GM19452 (cell line): ENCODE results near the gene SOD3.

Experiments
- ATAC-seq: cut with Tn5 transposase; IDR thresholded peaks from one replicate; pipeline ENCODE4 v1.9.1; 2021; ENCODE audit not compliant: unreplicated experiment

SOD3 gene

DNA sequence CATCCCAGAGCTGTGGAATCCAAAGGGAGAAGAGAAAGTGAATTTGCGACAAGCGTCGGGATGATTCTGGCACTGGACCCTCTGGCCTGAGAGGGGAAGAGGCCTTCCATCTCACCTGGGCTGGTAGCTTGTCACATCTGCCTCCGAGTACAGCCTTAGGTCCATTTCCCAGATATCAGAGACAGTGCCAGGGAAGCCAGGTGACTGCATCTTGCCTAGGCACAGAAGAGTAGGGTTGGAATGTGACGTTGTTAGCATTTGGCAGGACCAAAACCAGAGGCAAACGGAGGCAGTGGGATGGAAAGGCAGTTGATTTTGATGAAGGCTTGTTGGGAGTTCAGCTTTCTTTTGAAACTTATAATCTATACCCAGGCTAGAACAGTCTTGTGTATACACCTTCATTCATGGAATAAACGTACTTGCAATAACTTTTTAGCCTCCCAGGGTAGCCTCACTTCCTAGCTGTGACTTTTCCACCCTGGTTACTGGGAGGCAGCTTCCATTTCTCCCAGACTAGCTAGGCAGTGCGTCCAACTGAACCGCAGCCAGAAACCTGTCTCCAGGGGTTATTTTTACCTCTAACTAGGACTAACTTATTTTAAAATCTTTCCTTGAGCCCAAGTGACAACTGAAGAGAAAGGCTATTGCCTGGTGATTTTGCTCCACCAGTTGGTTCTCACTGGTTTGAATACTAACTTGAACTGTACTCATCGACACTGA, 5.9 kb downstream of the SOD3 start:
- no peak for ATAC-seq

DNA sequence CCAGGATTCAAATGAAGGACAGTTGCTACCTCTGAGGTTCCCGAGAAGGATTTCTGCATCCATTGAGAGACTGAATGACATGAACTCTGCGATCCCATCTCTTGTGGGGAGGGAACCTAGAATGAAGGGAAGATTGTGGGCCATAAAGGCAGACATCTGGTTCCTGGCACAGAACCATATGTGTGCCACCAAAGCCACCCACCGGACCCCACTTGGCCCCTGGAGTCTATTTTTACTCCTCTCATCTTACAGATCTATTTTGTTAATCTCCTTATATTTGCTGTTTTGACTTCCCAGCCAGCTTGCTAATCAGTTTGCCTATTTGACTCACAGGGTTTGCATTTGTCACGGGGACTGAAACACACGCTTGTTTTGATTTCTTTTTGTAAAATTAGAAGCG, 7.3 kb downstream of the SOD3 start:
- no peak for ATAC-seq

DNA sequence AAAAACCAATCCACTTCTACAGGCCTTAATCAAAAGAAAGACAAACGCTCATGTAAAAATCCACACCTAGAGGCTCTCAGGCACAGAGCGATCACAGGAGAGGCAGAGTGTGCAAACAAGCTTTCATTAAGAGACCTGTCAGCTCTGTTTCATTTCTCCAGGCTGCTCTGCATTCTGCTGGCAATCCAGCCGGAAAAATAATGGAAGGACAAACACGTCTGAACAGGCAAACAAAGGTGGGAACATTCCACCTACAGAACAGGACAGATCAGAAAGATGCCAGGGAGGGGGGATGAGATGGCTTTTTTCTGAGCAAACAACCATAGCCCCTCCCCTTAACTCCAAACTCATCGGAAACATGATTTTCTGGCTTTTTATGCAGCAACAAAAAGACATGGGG, 9.7 kb downstream of the SOD3 start:
- no peak for ATAC-seq

DNA sequence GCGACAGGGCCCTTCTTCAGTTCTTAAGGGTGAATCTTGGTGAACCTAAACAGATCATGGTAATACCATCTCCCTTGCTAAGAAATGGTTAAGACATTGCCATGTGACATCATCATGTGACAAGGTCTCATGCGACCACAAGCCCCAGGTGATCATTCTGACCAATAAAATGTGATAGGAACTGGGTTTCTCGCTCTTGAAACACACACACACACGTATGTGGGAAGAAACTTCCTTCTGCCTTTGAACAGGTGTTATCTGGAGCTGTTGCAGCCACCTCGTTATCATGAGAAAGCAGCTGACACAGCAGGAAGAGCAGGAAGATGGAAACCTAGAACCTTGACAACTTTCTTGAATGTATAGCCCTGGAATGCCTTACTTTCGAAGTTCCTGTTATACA, 10.2 kb downstream of the SOD3 start:
- no peak for ATAC-seq

DNA sequence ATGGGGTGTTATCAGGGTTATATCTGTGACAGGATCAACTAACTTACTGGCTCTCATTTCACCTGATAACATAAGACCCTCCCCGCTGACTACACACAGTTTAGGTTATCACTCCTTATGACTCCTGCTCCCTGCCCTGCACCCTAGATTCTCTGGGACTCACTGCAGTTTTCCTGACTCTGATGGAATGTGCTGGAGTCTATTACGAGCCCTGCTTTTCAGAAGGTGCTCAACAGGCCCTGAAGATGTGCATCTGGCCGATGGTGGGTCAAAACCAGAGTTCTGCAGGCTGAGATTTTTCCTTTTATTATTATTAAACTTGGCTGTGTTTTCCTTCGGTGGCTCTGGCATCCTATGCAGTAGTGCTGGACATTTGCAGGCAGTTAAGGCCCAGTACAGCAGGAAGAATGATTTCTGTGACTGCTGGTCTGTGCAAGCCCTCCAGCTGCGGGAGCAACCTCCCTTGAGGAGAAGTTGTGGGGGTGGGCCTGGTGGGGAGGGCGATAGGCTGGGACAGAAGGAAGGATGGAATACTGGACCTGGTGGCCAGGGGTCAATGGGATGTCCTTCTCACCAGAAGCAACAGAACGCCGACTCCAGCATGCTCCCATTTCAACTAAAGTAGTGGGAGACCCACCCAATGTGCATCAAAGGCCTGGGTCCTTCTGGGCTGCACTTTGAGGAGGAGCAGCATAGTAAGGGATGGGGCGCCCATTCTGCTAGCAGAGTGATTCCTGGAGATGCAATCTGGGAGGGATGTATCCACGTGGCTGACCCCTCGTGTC, 11.0 kb downstream of the SOD3 start:
- ATAC-seq, result no peak

DNA sequence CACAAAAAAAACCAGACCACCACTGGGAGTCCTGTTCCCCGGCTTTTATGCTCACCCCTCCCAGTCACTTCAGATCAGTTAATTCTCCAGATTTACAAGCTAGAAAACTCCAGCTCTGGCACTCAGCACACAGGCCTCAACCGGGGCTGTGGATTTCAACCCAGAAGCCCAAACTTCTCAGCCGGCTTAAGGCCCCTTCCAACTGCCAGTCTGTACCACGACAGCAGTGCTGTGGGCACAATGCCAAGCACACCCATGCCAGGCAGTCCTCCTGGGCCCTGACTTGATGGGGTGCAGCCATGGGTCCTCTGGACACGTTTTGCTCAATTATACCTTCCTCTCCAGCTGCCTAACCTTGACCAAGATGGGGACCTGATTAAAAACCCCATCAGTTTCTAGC, 12.2 kb downstream of the SOD3 start:
- no peak for ATAC-seq

DNA sequence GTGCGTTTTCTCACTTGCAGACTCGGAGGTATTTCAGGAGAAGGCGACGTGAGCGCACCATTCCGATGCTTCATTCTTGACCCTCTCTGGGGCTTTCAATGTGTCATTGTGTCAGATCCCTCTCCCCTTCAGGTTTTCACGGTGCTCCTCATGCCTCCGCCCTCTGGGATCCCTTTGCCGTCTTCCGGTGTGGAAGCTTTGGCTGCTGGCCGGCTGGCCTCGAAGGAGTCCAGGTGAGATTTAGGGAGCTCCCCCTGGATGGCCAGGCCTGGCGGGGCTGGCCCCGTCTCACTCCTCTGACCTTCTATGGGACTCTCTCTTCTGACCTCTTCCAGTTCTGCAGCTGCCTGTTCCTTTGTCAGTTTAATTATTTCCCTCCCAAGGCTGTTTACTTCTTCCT, 12.9 kb downstream of the SOD3 start:
- ATAC-seq, result no peak

DNA sequence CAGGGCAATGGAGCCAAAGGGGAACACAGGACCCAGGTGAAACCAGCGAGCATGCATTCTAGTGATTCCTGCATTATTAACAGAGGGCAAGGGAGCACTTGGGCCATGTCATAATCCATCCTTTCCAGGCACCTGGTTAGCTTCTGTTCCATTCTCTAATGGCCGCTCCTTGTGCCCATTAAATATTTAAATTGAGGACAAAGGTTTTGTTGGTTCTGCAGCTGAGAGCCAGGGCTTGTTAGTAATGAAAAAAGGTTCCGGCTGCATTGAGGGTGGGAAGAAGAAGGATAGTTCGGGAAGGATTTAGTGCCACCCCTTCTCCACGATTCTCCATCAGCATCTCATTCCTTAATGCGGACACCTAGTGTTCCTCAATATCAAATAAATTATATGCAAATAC, 13.6 kb downstream of the SOD3 start:
- ATAC-seq, result no peak

DNA sequence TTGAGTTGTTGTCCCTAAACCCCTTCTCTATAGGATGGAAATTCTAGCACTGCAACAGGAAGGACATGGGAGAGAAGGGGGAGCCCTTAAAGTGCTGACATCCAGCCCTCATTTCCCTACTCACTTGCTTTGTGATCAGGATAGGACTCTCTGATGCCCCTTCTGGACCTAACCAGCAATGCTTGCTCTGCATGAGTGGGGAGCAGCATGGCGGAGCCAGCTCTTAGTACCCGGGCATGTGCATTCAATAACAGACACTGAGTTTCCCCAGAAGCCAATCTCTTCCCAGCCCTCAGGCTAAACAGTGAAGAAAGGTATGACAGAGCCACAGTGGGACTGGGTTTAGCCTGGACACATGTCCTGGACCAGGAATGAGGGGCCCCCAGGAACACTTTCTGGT, 14.0 kb downstream of the SOD3 start:
- ATAC-seq, result no peak

DNA sequence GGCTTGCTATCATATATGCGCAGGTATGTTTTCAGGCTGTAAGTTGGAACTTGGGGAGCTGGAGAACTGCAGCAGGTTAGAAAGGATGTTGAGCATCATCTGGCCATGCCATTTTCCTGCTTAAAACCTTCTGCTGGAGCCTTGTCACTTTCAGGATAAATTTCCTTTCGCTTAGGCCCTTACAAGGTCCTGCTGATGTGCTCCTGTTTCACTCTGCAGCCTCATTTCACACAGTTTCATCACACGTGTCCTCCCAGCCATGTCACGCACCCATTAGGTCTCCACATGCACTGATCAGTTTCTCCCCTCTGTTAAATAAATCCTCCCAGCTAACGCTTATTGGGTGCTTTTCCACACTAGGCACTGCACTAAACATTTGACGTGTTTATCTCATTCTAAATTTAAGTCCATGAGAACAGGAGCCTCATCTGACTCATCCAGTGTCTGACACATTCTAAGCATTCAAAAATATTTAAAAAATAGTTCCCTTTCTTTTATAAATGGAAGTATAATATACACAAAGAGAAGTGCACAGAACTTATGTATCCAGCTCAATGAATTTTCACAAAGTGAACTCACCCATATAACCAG, 14.5 kb downstream of the SOD3 start:
- ATAC-seq, result no peak

DNA sequence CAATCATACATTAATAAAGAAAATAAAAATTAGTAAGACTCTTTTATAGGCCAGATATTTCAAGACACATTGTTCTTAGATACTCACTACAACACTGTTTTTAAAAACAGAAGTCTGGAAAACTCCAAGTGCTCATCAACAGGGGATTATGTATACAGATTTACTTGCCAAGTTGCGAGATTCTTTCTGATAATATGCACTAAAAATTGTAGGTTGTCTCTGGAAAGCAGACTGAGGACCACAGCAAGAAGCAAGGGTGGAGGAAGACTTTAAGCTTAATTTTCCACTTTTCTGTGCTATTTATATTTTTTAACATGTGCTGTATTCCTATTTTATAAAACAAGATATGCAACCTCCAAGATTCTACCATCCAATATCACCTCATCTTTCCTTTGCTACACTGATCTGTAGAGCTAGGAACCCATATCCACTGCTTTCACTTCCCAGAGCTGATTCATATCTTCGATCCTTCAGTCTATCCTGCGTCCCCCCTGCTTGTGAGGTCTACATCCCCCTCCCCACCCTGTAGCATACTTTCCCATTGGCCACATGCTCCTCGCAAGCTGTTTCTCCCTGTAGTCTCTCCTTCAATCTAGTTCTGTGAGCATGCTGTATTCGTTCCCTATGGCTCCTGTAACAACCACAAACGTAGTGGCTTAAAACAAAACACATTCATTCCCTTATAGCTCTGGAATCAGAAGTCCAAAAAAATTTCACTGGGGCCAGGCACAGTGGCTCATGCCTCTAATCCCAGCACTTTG, 15.7 kb downstream of the SOD3 start:
- no peak for ATAC-seq

DNA sequence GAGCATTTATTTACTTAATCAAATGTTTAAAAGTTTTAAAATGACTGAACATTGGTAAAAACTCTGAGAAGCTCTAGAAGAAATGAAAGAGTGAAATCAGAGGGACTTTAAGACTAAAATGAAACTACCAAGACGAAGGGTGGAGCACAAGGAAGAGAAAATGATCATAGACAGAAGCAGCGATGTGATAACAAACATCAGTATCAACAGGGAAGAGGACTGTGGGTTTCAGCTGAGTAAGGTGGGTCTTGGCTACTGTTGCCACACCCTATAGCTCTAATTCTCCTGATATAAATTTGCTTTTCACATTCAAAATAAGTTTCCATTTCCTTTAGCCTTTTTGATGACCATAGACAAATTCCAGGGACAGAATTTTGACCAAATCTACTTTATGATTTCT, 18.4 kb downstream of the SOD3 start:
- ATAC-seq, result no peak

DNA sequence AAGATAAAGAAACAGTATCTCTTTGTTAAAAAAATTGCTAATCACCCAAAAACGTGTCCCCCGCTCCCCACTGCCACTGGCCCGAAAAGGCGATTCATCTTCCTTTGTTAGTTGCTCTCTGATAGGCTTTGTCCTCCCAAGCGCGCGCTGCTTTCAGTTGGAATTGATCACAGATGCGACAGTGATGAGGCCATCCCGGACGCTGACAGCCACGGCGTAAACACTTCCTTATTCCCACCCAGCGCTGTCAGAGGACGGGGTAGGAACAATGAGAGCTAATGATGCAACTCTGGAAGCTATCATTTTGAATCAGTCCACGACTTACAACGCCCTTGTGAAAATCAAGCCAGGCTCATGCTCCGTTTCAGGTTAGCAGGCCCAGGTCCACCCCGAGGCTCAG, 21.4 kb downstream of the SOD3 start:
- no peak for ATAC-seq

DNA sequence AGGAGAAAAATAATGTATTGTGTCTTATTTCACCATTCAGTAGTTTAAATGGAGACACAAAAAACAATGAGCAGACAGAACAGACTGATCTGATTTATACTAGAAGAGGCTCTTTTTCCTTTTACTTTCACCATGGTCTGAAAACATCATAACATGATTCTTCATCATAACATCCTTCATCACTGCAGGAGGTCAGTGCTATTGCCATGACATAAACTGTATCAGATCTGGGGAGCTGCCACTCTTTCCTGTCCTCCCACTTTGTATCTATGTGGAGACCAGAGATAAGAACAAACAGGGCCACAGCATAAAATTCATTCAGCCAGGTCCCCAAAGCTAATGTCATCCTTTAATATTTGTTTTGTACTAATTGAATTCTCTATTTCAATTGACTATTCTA, 25.2 kb downstream of the SOD3 start:
- no peak for ATAC-seq

DNA sequence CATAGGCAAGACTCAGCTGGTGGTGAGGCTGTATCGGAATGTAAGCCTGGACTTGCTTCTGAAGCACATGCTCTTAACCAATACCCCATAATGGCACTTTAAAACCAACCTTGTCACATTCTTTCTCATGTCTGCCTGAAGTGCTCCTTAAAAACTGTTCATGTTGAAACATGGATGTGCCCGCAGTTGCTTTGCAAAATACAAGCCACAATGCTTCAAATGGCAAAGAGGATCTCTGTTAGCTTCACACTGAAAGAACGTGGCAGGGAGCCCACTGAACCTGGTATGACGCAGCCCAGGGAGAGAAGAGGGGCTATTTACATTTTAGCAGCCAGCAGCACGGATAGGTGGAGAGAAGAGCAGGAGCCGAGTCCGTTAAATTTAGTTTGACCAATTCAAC, 29.3 kb downstream of the SOD3 start:
- no peak for ATAC-seq

DNA sequence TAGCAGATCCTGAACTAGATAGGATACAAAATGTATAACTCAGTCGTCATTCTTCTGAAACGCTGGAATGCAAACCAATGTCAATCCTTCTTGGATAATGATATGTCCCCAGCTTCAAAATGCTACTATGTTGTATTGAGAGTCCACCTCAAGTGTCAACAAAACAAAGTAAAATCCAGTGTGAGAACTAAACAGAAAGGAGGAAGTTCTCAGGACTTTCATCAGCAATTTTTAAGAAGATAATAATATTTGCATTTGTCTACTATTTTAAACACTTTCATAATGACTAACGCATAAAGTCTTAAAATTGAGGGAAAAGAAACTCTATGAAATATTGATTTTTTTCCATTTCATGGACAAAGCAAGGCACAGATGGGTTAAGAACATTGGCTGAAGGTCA, 36.3 kb downstream of the SOD3 start:
- ATAC-seq, result no peak

DNA sequence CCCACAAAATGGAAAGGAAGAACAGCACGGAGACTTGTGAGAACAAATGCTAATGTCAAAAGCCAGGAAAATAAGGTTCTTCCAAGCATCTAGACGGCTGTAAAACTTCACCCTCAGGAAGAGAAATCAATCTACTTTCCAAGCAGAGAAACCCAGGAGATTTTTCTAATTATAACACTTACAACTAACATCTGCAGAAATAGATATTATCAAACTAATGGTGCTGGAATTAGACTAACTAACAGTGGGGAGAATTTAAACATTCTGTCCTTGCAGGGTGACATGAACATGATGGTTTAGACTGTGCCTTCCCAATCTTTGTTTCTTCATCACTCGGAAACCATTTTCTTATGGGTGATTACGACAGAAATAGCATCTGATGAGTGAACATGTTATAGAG, 40.3 kb downstream of the SOD3 start:
- no peak for ATAC-seq

DNA sequence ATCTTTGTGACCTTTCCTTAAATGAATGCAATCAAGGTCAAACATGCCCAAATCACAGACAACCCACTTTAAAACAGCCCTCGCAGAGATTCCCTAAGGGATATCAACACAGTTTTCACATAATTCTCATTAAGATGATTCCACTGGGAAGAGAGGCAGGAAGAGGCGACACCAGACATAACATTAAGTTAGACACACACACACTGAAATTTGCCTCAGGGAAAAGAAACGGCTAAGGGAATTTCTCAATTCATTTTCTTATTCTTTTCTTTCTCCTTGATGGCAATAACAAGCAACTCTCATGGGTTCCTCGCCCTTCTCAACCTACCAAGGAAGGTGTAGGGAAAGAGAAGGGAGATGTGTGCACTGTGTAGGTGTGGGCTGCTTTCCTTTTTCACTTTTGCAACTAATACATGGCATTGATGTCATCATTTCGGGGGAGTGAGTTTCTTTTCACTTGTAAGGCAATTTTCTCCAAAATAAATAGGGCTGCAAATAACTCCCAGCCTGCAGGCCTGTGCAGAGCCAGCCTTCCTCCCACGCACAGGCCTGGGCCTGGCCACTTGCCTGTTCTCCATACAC, 41.4 kb downstream of the SOD3 start:
- no peak for ATAC-seq

DNA sequence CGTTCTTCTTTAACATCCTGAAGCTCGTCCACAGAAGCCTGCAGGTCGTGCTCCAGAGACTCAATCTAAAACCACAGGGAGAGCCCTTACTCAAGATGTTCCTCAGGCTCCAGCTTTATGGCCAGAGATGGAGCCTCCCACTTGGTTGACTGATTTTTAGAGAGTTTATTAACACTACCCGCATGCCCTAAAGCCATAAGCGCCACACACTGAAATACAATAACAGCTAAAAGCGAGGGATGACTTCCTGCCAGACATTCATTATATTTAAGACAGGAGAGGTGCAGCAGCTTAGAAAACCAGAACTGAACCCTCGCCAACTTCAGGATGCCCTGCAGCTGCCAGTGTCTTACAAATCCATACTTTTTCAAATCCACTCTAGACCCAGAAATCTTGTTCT, 42.0 kb downstream of the SOD3 start:
- no peak for ATAC-seq

DNA sequence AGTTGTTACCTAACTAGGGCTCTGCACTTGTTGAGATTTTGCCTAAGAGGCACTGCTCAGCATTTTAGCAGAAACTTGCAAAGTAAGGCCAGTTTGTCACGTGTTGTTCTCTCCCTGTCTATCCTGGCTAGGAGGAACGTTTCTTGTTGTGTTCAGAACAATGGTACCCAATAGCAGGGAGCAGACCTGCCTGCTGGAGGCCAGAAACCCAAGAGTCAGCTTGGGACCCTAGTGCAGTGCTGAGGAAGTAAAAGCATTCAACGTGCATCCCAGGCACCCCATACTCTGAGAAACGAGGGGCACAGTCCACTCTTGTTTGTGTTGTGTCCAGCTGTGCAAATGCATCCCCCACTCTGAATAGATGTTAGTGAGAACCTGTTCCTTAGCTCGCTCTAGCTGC, 42.4 kb downstream of the SOD3 start:
- ATAC-seq, result no peak

DNA sequence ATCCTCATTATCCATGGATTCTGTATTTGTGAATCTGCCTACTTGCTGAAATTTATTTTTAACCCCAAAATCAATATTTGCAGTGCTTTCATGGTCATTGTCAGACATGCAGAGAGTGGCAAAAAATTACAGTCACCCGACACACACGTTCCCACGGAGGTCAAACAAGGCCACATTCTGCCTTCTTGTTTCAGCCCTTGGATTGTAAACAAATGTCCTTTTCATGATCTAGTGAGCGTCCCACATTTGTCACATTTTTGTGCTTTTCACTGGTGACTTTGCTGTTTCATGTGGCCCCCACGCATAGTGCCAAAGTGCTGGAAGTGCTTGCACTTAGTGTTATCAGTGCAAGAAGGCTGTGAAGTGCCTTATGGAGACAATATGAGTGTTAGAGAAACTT, 45.0 kb downstream of the SOD3 start:
- no peak for ATAC-seq
